DOHH2 (cell line): ENCODE results near the gene PLK1.

ENCODE experiments used
- H3F3A ChIP-seq: fragments of 200-600 bp; sonication (generic), shearing (Covaris generic); 2 replicates; pipeline ENCODE4 v1.6.0; 2016; ENCODE audit warnings: antibody characterized with exemption, mild to moderate bottlenecking; ENCODE audit not compliant: control insufficient read depth, insufficient read depth
- H3K27ac ChIP-seq: fragments of 200-600 bp; sonication (generic); 2 replicates; pipeline ENCODE4 v1.5.1; 2014; ENCODE audit warnings: low read depth, mild to moderate bottlenecking, low read length, moderate library complexity
- H3K27me3 ChIP-seq: fragments of 200-600 bp; sonication (generic); 2 replicates; pipeline ENCODE4 v1.6.1; 2014; ENCODE audit warnings: mild to moderate bottlenecking, low read length, mixed read lengths; ENCODE audit not compliant: control insufficient read depth
- H3K36me3 ChIP-seq: fragments of 200-600 bp; sonication (generic); 2 replicates; pipeline ENCODE4 v1.6.1; 2014; ENCODE audit warnings: mild to moderate bottlenecking, low read length, moderate library complexity, mixed read lengths; ENCODE audit not compliant: control insufficient read depth
- H3K4me1 ChIP-seq: fragments of 200-600 bp; sonication (generic); 2 replicates; pipeline ENCODE4 v1.6.1; 2014; ENCODE audit warnings: mild to moderate bottlenecking, low read length, mixed read lengths; ENCODE audit not compliant: control insufficient read depth
- H3K4me2 ChIP-seq: fragments of 200-600 bp; sonication (generic); 2 replicates; pipeline ENCODE4 v1.6.0; 2014; ENCODE audit warnings: mild to moderate bottlenecking, low read length, moderate library complexity
- H3K4me3 ChIP-seq: fragments of 200-600 bp; sonication (generic); 2 replicates; pipeline ENCODE4 v1.5.1; 2014; ENCODE audit warnings: mild to moderate bottlenecking, low read length, mixed read lengths
- H3K79me2 ChIP-seq: fragments of 200-600 bp; sonication (generic); 2 replicates; pipeline ENCODE4 v1.6.1; 2014; ENCODE audit warnings: mild to moderate bottlenecking, low read length, mixed read lengths; ENCODE audit not compliant: control insufficient read depth
- H3K9me2 ChIP-seq: fragments of 200-600 bp; sonication (generic); replicated peaks from 2 replicates; pipeline ENCODE4 v1.6.1; 2014; ENCODE audit warnings: mild to moderate bottlenecking, low read length, mixed read lengths; ENCODE audit not compliant: control insufficient read depth
- H3K9me3 ChIP-seq: fragments of 200-600 bp; sonication (generic); 2 replicates; pipeline ENCODE4 v1.6.1; 2014; ENCODE audit warnings: antibody characterized with exemption, low read length, mixed read lengths; ENCODE audit not compliant: control insufficient read depth, insufficient read depth
- H4K20me1 ChIP-seq: fragments of 200-600 bp; sonication (generic); 2 replicates; pipeline ENCODE4 v1.6.0; 2014; ENCODE audit warnings: low read depth, mild to moderate bottlenecking, antibody characterized with exemption, low read length, moderate library complexity; ENCODE audit not compliant: control insufficient read depth, insufficient read depth
- EZH2phosphoT487 ChIP-seq: fragments of 200-600 bp; sonication (generic); IDR thresholded peaks from 2 replicates; pipeline ENCODE4 v1.6.1; 2017; ENCODE audit warnings: borderline replicate concordance, mild to moderate bottlenecking, antibody characterized with exemption, low read length, moderate library complexity, mixed read lengths
- TF ChIP-seq, protein P1 (sequence below): fragments of 200-600 bp; sonication (generic); IDR thresholded peaks from one replicate; pipeline ENCODE4 v1.5.1; 2014; ENCODE audit warnings: antibody characterized with exemption, mild to moderate bottlenecking, low read depth, low read length; ENCODE audit not compliant: poor library complexity, severe bottlenecking

PLK1 gene

DNA sequence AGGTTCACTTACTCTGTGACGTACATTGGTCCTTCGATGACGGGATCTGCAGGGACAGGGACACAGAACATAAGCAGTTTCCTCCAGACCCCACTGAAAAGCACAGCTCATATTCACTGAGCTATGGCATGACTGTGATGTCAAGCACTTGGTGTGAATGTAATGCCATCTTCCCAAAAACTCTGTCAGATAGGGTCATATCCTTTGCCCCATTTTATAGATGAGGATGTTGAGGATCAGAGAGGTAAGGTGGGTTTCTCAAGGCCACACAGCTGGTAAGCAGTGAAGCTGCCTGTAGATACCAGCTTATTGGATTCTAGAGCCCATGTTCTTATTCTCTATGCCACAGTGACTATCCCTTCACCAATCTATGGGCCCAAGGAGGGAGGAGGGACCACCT, 31.8 kb downstream of the PLK1 start:
- H3F3A ChIP-seq, result no peaks in the 10 kb centered on the region
- H3K4me3 ChIP-seq, result no peak overlapping the region
- no peak for TF ChIP-seq EZH2phosphoT487
- TF ChIP-seq, protein P1, sequence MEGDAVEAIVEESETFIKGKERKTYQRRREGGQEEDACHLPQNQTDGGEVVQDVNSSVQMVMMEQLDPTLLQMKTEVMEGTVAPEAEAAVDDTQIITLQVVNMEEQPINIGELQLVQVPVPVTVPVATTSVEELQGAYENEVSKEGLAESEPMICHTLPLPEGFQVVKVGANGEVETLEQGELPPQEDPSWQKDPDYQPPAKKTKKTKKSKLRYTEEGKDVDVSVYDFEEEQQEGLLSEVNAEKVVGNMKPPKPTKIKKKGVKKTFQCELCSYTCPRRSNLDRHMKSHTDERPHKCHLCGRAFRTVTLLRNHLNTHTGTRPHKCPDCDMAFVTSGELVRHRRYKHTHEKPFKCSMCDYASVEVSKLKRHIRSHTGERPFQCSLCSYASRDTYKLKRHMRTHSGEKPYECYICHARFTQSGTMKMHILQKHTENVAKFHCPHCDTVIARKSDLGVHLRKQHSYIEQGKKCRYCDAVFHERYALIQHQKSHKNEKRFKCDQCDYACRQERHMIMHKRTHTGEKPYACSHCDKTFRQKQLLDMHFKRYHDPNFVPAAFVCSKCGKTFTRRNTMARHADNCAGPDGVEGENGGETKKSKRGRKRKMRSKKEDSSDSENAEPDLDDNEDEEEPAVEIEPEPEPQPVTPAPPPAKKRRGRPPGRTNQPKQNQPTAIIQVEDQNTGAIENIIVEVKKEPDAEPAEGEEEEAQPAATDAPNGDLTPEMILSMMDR, result no peak
- no peak overlapping the region for H3K4me2 ChIP-seq
- no peak overlapping the region for H3K27ac ChIP-seq
- H3K79me2 ChIP-seq, result no peaks in the 10 kb centered on the region
- H3K27me3 ChIP-seq, result no peaks in the 10 kb centered on the region
- H3K36me3 ChIP-seq, result no peaks in the 10 kb centered on the region
- H3K9me2 ChIP-seq, result no peaks in the 10 kb centered on the region
- no peaks in the 10 kb centered on the region for H3K9me3 ChIP-seq
- H3K4me1 ChIP-seq, result no peaks in the 10 kb centered on the region
- no peaks in the 10 kb centered on the region for H4K20me1 ChIP-seq

DNA sequence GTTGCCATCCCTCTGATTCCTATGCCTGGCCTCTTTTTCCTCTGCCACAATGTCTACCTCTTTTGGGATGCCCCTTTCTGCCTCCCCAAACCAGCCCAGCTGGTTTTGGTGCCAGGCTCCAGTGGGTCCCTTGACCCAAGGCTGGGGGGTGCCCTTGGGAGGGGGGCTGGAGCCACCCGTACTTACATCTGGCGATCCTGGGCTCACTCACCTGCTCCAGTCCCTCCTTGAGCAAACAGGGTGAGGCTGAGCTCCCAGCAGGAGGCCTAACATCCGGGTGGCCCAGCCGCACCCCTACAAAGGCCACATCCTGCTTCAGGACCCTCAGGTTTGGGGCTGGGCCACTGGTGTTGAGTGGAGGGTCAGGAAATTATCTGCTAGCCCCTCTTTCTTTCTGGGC, 33.1 kb downstream of the PLK1 start:
- no peak overlapping the region for H3K4me3 ChIP-seq
- H3K4me1 ChIP-seq, result no peaks in the 10 kb centered on the region
- no peaks in the 10 kb centered on the region for H3K36me3 ChIP-seq
- no peak overlapping the region for H3K27ac ChIP-seq
- H3K4me2 ChIP-seq, result no peak overlapping the region
- TF ChIP-seq EZH2phosphoT487, result no peak
- TF ChIP-seq, protein P1, result no peak
- H4K20me1 ChIP-seq, result no peaks in the 10 kb centered on the region
- H3F3A ChIP-seq, result no peaks in the 10 kb centered on the region
- no peaks in the 10 kb centered on the region for H3K9me3 ChIP-seq
- H3K27me3 ChIP-seq, result peaks cover 2% of the 10 kb centered on the region
- H3K9me2 ChIP-seq, result no peaks in the 10 kb centered on the region
- H3K79me2 ChIP-seq, result no peaks in the 10 kb centered on the region

DNA sequence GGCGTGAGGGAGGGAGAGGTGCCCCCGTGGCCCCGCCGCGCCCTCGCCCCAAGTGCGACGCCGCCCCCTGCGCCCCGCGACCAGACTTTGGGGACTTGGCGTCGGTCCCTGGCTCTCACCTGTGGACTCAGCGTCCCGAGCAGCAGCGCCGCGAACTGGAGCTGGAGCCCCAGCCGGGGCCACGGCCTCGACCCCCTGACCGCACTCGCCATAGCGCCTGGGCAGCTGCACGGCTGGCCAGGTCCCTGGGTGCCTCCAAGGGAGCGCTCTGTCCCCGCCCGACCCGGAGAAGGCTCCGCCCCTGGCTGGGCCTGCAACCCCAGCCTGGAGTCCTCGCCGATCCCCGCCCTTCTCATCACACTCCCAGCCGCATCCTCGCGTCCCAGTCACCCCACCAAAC, 34.3 kb downstream of the PLK1 start, which contains the start of gene ERN2:
Gene ERN2 (minus strand): TSS at position 247 of the 400 bp plus-strand sequence. CDS start 35 bp downstream, at position 212.
- H3K9me3 ChIP-seq, result no peaks in the 10 kb centered on the region
- H3F3A ChIP-seq, result no peaks in the 10 kb centered on the region
- no peaks in the 10 kb centered on the region for H3K79me2 ChIP-seq
- H3K4me3 ChIP-seq, result no peak within 1 kb of the TSS
- no peaks in the 10 kb centered on the region for H3K4me1 ChIP-seq
- H3K36me3 ChIP-seq, result no peaks in the 10 kb centered on the region
- TF ChIP-seq, protein P1, result no peak
- TF ChIP-seq EZH2phosphoT487, result no peak
- H3K4me2 ChIP-seq, result no peak within 1 kb of the TSS
- peaks cover 8% of the 10 kb centered on the region for H3K27me3 ChIP-seq
- no peaks in the 10 kb centered on the region for H3K9me2 ChIP-seq
- H3K27ac ChIP-seq, result no peak within 1 kb of the TSS
- H4K20me1 ChIP-seq, result no peaks in the 10 kb centered on the region
